ENCODE measurements around the gene ORC6.
"Not testable (repeated sequence)": the region's sequence is repeated elsewhere in the genome, so short reads cannot be mapped to it uniquely, and the experiment has no call there.

Gene ORC6, protein sequence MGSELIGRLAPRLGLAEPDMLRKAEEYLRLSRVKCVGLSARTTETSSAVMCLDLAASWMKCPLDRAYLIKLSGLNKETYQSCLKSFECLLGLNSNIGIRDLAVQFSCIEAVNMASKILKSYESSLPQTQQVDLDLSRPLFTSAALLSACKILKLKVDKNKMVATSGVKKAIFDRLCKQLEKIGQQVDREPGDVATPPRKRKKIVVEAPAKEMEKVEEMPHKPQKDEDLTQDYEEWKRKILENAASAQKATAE

DNA sequence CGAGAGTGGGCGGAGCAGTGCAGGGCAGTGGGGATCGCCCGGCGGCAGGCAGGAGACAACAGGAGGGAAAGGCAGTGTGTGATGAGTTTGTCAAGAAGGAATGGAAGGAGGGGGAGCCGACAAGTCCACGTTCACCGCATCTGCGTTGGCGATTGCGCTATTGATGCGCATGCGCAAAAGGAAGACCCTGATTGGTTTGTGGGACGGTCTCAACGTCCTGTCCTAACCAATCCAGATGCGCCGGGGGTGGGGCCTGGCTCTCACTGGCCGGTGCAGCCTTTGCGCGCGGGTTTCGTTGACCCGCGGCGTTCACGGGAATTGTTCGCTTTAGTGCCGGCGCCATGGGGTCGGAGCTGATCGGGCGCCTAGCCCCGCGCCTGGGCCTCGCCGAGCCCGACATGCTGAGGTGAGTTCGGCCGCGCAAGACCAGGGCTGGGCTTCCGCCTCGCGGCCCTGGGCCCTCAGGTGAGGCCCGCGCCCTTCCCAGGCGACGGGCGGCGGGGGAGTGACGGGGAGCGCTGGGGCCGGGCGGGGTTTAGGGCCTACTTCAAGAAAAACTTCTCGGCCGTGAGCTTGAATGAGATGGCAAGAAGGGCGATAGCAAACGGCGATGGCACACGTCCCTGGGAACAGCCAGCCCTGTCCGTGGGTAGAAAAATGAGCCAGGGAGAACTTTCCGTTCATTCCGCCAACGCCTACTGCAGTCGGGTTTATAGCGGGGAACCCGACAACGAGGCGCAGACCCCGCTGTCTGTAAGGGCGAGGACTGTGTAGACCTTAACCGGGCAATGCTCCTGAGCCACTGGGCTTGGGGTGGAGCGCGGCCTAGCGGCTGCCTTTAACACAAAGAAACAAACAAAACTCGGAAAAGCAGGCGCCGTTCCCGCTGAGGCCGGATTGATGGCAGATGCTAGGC is at the start of gene ORC6:
Gene ORC6, plus strand, starts transcription at position 295 of the 916 bp plus-strand sequence. Its CDS starts 47 bp downstream, at position 342.
- DNase-seq, result peak; percentile 95

DNA sequence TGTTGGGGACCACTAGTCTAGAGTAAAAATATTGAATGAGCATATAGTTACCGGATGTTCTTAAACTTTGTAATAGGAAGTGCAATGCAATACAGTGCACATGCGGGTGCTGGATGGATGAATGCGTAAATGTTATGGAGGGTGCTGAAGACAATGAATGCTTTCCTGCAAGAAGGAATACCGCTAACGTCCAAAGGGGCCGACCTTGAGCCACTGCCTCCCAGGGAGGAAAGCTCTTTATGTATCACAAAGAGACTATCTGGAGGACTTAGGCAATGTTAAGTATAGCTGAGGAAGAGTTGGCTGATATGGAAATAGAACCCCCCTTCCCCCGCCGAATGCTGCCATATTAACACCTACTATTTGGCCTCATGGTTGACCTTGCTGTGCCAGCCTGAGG is 40.8 kb upstream of the ORC6 start:
- DNase-seq, result no peak

DNA sequence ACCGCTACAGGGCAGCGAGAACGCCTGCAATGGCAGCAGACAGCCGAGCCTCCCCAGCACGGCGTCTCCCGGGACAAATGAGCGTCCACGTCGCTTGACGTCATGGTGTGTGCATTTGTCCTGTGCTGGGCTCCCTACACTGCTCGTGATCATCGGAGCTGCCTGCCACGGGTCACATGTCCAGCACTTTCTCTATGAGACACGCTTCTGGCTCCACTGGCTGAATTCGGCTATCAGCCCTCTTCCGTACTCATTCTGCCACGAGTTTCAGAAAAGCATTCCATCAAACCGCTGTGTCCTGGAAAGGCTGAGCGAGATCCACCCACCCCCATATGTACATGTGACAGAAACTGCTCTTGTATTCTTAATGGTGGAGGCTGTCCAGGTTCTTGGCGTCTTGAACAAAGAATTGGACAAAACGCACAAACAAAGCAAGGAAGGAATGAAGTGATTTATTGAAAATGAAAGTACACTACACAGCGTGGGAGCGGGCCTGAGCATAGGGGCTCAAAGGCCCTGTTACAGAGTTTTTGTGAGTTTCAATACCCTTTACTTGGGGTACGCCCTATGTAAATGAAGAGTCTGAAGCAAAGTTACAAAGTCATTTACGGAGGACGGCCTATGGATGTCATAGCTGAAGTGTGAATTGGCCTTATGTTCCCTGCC is 39.7 kb upstream of the ORC6 start:
- no peak for DNase-seq

DNA sequence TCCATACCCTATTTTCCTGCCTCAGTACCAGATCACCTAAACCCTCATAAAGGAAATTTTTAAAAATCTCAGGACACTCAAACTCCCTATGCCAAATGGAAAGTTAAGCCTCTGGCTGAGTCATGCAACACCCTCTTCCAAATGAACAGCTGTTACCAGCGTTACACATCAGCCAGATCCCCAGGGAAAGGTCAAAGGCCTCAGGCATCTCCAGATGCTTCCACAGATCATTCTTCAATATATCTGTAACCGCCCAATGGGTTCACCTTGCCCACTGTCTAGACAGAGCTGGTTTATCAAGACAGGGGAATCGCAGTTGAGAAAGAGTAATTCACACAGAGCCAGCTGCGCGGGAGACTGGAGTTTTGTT is 39.2 kb upstream of the ORC6 start:
- no peak for DNase-seq

DNA sequence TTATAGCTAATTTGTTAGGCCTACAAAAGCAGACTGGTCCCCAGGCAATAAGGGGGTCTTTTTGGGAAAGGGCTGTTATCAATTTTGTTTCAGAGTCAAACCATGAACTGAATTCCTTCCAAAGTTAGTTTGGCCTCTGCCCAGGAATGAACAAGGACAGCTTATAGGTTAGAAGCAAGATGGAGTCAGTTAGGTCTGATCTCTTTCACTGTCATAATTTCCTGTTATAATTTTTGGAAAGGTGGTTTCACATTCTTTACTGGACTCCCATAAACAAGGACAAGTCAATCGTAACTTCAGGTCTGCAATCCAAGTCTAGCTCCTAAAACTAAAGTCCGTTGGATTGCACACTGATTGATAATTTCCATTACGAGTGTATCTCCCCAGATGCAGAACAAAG is 38.2 kb upstream of the ORC6 start:
- DNase-seq, result no peak

DNA sequence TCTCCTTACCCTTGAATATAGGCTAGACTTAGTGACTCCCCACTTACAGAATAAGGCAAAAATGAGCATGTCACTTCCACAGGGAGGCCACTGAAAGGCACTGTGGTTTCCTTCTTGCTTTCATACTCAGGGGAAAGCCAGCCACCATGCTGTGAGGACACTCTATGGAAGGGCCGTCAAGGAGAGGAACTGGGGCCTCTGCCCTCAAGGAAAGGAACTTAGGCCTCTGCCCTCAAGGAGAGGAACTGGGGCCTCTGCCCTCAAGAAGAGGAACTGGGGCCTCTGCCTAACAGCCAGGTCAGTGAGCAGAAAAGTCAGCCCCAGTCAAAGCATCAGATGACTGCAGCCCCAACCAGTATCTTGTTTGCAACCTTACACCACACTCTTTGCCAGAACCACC is 30.5 kb upstream of the ORC6 start:
- DNase-seq, result no peak

DNA sequence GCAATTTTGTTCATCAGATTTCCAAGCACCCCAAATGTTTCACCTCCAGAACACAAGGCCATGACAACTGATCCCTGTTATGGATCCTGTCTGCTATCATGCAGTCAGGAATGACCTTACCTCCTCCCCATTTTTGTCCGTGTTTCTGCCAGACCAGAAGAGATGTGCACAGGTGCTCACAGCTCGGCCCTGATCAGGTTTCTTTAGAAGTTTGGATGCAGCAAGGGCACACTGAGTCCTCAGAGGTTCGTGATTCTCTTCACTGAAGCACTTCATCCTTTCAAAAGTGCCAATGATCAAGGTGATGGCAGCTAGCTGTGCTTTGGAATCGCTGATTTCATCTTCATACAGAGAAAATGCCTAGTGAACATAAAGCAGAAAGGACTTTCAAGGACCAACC is 27.3 kb upstream of the ORC6 start:
- no peak for DNase-seq

DNA sequence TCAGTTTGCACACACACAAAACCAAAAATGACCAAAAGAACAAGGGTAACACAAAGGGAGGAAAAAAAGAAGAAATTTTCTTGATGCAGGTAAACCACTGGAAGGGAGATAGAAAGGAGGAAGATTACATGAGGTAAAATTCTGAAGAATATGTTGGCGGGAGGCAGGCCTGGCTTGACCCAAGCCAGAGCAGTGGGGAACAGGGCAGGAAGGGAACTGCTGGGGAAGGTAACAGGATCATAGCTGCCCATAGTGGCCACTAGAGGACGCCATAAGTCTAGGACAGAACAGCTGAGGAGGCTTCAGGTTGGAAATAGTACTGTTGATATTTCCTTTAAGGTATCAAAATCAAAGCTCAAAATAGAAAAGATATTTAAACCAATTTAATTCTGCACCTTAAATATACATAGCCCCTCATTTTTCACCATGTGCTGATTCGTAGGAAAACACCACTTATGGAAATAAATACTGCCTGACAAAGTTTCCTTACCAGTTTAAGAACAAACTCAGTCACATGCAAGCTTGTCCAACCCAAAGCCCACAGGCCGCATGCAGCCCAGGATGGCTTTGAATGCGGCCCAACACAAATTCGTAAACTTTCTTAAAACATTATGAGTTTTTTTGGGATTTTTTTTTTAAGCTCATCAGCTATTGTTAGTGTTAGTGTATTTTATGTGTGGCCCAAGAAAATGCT is 16.0 kb upstream of the ORC6 start:
- DNase-seq, result no peak

DNA sequence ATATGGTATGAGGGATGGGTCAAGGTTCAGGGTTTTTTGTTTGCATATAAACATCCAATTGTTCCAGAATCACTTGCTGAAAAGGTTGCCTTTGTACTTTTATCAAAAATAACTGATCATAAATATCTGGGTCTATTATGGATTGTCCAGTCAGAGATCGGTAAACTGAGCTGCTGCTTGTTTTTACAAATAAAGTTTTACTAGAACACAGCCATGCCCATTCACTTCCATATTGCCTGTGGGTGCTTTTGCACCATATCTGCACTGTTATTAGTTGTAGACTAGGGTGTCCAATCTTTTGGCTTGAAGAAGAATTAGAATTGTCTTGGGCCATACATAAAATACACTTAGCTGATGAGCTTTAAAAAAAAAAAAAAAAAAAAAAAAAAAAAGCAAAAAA is 11.5 kb upstream of the ORC6 start:
- DNase-seq, result not testable (repeated sequence)

DNA sequence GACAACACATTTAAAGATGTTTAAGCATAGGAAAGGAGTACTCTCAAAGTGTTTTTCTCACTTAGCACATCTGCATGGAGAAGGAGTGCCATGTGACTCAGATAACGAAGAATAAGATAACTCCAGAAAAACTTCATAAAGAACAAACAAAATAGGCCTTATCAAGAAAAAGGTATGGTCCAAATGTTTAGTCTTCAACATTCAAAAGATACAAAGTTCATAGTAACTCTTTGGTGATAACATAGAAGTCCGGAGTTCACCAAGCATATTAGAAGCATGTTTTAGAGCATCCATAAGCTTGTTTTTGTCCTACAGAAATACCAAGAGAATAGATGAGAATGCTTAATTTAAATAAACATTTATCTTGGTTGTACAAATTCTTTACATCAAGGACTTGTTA is 7.6 kb upstream of the ORC6 start:
- DNase-seq, result not testable (repeated sequence)

DNA sequence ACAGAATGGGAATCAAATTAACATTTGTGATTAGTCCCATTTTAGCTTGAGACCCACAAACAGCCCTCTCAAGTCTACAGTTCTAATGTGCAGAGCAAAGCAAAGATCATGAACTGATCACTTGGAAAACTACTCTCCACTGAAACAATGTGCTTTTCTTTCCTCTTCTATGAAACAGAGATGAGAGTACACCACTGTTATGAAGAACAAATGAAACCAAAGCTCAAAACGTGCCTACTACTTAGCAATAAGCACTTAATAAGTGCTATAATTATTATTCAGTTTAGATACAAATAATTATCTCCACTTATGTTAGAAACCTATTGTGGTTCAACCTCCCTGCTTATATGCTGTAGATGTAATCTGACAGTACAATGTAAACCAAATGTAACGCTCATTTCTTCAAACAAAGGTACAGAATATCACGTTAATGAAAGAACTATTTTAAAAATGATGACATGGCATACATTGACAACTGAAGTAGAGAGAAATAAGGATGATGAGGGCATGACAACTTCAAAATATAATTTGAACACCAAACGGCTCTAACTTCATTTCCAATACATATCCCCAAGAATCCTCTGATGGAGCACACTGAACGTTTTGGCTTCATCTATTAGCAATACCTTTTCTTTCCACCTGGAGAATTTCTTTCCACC is 2.5 kb upstream of the ORC6 start:
- DNase-seq, result no peak

DNA sequence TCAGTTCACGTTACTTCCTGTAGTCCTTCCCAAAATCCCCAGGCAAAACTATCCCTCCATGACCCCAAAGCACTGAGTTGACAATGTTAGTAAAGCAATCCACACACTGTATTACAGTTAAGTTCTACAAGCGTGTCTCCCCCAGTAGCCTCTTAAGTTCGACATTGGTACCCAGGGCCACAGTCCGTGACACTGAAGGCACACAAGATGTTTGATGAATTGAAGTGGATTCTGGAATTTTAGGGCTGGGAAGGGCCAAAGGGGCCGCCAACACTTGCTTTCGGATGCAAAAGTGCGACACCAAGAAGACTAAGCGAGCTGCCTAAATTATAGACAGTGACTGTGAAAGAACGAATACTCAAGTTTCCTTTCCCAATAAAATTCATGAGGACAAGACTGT is 2.0 kb upstream of the ORC6 start:
- no peak for DNase-seq

DNA sequence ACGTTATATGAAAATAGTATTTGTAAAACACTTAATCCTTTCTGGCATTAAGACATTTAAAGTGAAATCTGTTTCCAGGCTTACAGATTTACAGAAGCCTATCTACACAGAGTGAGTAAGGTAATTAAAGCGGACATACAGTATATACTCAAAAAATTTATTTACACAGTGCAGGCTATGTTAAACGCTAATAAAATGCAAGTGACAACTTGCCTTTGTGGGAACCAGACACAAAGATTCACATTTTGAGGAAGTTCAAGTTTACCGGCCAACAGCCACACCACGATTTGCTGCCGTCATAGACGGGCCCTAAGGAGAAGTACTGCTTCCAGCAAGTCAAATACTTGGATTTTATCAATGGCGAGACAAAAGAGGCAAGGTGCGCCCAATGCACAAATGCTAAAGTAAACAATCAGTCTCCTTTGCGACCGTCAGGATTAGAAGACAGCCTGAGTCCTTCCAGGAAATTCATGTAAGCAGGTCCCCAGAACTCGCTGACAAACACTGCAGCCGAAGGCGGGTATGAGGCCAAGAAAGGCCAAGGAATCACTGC is 1.3 kb upstream of the ORC6 start:
- no peak for DNase-seq

DNA sequence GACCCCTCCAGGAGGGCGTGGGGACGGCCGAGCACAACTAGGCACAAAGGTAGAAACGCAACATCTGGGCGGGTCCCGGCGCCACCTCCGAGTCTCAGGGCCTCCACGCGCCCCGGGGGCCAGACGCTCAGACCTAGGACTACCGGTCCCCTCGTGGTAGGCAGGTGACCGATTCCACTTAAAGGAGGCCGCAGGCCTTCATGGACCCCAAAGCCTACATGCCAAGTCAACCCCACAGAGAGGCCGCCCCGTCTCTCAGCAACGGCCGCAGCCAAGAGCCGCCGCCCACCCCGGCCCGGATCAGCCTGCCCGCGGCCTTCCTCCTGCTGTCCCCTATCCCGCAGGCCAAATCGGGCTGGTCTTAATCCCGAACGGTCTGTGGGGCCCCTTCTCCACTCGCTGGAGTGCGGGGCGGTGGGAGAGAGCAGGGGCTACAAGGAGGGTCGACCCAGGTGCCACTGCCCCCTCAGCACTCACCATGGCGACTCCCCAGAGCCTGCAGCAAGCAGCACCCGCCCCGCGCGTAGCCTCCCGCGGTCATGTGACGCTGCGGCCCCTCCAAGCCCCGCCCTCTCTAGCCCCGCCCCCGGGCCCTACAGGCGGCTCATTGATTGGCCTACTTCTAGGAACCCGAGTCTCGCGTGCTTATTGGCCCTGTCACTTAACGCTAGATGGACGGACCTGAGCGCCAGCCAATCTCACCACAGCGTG is 650 bp upstream of the ORC6 start, which contains the start of gene VPS35:
Gene VPS35, minus strand, starts transcription at position 525 of the 711 bp plus-strand sequence. Its CDS starts 45 bp downstream, at position 480.
- DNase-seq, result peak; percentile 100

DNA sequence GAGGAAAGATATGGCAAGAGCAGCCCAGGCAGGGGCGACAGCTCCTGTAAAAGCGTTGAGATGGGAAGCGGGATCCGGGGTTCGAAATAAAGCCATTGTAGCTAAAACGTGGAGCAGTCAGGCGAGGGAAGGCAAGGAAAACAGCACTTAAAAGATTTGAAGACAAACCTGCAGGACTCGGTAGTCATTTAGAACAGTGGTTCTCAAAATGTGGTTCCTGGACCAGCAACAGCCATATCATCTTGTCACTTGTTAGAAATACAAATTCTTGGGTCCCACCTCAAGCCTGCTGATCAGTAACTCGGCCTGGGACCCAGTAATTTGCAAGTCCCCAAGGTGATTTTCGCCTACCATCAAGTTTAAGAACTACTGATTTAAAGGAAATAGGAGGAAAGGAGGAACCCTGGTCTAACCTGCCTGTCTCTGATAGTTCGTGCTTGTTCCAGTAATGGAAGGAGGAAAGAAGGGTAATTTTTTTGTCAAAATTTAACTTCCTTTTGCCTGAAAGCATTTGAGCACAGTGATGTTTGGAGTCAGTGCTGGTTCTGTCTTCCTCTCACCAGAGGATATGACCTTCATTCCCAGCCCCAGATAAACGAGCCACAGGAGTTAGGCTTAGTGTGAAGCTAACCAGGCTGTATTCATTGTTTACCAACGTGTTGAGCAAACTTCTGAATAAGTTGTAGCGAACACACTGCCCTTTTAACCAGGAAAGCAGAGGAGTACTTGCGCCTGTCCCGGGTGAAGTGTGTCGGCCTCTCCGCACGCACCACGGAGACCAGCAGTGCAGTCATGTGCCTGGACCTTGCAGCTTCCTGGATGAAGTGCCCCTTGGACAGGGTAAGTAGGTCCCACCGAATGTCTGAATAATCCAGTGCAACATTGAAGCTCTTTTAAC is 1.1 kb downstream of the ORC6 start:
- no peak for DNase-seq

DNA sequence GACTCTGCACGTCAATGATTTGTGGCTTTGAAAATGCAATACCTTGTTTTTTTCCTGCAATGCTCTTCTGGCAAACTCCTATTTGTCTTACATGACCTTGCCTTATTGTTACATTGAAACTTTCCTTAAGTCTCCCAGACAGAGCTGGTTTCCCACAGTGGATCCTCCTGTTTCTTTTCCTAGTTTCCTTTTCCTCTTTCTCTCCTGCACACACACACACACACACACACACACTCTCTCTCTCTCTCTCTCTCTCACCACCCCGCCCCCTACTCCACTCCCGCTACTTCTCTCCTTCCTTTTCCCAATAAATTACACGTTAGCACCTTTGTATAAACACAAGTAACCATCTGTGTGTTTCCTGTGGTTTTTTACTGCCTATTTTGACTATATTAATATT is 2.3 kb downstream of the ORC6 start:
- no peak for DNase-seq

DNA sequence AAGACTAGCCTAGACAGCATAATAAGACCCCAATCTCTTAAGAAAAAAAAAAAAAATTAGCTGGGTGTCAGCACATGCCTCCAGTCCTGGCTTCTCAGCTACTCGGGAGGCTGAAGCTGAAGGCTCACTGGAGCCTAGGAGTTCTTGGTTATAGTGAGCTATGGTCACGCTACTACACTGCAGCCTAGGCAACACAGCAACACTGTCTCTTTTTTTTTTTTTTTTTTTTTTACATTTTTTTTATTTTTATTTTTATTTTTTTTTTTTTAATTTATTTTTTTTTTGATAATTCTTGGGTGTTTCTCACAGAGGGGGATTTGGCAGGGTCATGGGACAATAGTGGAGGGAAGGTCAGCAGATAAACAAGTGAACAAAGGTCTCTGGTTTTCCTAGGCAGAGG is 4.1 kb downstream of the ORC6 start:
- no peak for DNase-seq

DNA sequence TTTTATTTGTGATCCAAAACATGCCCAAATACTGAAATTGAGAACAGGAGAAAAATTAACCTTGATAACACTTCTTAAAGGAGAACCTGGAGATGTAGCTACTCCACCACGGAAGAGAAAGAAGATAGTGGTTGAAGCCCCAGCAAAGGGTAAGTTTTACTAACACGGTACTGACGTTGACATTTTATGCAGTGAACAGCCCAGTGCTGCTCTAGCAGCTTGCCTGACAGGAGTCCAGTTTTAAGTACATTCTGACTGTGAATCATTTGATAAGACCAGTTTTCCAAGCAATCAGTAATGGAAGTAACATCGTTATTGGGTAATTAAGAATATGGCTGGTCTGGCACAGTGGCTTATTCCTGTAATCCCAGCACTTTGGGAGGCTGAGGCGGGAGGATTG is 6.5 kb downstream of the ORC6 start:
- no peak for DNase-seq

DNA sequence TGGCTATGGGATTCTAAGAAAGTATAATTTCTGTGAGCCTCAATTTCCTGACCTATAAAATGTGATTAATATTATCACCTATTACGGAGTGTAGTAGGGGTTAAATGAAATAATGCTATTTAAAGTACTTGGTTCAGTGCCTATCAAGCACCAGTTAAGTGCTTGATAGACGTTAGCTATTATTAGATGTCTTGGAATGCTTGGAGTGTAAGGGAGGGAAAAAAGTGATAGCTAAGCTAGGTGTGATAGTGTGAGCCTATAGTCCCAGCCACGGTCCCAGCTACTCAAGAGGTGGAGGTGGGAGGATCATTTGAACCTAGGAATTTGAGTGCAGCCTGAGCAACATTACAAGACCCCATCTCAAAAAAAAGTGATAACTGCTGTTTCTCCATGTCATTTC is 7.5 kb downstream of the ORC6 start:
- DNase-seq, result no peak

DNA sequence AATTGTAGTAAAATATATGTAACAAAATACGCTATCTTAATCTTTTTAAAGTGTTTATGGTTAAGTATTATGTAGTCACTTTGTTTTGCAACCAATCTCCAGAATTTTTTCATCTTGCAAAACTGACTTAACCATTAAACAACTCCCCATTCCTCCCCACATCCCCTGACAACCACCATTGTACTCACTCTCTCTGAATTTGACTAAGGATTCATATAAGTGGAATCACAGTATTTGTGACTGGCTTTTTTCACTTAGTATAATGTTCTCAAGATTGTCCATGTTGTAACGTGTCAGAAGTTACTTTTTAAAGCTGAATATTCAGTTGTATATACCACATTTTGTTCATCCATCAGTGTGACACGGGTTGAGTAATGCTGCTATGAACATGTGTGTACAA is 10.6 kb downstream of the ORC6 start:
- no peak for DNase-seq

DNA sequence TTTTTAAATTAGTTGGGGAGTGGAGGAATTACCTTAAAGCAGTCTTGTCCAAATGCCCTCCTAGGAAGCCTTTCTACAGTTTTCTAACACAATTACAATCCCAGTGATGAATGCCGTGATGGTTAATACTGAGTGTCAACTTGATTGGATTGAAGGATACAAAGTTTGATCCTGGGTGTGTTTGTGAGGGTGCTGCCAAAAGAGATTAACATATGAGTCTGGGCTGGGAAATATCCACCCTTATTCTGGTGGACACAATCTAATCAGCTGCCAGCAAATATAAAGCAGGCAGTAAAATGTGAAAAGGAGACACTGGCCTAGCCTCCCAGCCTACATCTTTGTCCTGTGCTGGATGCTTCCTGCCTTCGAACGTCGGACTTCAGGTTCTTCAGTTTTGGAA is 12.2 kb downstream of the ORC6 start:
- no peak for DNase-seq
